NCI-H345 treated with DMSO at 0.1 percent for 48 hours (cell line): Measurements from ENCODE around the gene RSPH3.
"Not testable (repeated sequence)": the region's sequence is repeated elsewhere in the genome, so short reads cannot be mapped to it uniquely, and the experiment has no call there.

Experiments used
- DNase-seq: peaks from one replicate; lab custom pipeline; 2025; ENCODE audit not compliant: unreplicated experiment; lab: John Stamatoyannopoulos, UW

The RSPH3 gene

DNA sequence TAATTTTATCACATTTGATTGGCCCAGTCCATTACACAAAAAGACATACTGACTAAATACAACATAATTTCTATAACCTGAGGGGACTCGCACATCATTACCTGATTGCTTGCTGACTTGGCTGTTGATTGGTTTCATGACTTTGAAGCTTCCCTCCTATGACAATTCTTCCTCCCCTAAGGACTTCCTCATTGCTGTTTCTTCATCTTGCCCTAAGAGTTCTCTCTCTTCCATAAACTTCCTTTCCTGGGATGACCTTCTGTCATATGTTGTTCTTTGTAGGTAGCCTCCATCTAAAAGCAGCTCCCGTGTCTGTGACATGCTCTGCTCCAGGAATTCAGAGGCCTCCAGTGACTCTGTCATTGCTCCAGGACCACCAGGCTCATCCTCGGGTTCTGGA, 22.6 kb downstream of the RSPH3 start:
- DNase-seq, result no peak

DNA sequence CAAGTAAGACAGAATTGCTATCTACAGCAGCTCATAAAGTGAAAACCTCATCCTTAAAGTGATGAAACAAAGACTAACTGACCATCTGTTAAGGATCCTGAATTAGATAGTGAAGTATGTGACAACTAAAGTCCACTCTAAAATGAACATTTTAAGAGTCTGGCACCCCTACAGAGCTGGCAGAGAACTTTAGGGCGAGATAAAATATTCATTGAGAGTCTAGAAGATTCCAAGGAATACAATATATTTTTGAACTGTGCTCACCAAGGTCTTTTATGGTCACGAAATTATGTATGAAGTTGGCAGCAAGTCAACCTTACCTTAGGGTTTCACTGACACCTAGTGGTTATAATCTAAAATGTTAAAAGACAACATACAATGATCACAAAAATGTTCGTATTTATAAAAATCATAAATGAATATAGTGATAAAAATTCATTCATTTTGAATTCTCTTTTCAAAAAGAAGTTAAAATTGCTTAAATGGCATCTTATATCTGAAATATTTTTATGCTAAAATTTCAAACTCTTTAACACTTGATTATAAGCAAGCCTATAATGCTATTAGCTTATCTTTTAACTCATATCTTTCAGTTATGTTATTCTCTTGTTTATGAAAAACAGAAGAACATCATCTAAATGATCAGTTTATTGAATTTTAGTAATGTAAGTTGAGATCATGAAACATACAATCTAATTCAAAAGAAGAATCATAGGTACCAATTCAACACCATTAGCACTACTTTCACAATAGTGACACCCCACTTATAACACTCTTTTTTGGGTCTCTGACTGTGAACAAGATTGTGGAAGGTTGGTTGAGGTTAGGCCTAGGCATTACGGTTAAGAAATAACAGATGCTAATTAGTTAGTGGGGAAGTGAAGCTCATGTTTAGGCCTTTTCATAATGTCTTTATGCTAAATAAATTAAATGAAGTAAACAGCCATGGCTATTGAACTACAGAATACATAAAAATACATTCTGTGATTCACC, 27.5 kb downstream of the RSPH3 start:
- peak; percentile 26 for DNase-seq

DNA sequence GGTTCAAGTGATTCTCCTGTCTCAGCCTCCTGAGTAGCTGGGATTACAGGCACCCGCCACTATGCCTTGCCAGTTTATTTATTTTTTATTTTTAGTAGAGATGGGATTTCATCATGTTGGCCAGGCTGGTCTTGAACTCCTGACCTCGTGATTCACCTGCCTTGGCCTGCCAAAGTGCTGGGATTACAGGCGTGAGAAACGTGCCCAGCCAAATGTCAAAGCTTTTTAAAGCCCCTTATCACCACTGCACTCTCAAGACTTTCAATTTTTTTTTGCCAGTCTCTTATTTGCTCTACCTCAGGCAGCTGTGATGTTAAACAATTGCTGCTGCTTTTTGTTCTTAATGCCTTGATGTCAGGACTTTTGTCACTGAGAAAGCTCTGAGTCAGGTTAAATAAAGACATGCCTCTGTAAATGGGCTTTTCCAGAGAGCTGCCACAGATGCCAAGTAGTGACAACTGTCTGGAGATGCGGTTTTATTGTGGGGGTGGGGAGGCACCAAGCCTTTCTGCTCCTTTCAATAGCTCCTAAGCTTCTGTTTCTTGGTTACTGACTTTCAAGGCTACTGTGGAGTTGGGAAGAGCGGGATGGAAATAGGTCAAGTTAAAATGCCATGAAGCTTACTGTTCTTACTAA, 29.2 kb downstream of the RSPH3 start:
- no peak for DNase-seq

DNA sequence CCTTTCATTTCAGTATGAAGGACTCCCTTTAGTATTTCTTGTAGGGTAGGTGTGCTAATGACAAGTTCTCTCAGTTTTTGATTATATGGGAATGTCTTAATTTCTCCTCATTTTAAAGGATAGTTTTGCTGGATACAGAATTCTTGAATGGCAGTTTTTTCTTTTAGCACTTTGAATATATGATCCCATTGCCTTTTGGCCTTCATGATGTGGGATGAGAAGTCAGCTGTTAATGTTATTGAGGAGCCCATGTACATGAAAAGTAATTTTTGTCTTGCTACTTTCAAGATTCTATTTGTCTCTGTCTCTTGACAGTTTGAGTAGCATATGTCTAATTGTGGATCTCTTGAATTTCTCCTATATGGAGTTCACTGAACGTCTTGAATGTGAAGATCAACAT, 30.9 kb downstream of the RSPH3 start:
- DNase-seq, result no peak

DNA sequence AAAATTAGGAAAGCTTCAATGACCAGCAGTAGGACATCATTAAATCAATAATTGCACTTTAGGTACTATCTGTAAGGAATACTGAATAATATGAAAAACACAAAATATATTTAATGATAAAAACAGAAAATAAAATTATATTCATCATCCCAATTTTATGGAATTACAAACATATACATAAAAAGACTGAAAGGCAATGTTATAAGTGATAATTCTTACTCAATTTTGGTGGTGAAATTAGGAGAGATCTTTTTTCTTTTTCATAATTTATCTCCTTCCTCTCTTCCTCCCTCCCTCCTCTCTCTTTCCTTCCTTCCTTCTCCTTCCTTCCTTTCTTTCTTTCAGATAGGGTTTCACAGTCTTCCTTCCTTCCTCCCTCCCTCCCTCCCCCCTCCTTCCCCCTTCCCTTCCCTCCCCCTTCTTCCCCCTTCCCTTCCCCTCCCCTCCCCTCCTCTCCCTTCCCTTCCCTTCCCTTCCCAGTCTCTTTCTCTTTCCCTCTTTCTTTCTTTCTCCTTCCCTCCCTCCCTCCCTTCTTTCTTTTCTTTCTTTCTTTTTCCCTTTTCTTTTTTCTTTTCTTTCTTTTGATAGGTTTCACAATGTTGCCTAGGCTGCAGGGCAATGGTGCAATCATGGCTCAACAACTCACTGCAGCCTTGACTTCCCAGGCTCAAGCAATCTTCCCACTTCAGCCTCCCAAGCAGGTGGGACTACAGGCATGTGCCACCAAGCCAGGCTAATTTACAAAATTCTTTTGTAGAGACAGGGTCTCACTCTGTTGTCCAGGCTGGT, 36.8 kb downstream of the RSPH3 start:
- DNase-seq, result no peak

DNA sequence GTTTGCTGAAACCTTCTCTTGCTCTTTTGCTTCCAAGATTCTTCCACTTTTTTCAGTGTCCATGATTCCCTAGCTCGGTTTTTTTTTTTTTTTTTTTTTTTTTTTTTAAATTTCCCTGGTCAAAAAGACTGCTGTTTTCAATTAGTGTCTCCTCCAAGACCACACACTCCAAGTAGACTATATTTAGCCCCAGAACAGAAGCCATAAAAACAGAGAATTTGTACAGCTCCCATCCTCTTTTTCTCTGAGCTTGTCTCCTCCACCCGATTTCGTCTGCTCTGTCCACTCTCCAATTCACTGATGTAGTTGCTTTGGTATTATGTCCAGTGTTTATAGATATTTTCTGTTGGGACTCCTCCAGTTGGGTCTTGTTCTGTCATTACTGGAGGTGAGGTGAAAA, 37.6 kb downstream of the RSPH3 start:
- no peak for DNase-seq

DNA sequence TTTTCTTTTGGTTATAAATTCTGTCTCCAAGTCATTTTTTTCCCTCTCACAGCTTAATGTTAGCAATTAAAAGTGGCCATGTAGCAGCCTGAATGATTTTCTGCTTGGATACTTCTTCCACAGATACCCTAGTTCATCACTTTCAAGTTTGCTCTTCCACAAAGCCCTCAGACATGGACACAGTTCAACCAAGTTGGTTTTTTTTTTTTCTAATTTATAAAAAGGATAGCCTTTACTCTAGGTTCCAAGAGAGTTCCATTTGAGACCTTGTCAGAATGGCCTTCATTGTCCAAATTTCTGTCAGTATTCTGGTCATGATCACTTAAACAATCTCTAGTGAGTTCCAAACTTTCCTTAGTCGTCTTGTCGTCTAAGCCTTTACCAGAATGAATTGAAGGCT, 40.0 kb downstream of the RSPH3 start:
- DNase-seq, result no peak

DNA sequence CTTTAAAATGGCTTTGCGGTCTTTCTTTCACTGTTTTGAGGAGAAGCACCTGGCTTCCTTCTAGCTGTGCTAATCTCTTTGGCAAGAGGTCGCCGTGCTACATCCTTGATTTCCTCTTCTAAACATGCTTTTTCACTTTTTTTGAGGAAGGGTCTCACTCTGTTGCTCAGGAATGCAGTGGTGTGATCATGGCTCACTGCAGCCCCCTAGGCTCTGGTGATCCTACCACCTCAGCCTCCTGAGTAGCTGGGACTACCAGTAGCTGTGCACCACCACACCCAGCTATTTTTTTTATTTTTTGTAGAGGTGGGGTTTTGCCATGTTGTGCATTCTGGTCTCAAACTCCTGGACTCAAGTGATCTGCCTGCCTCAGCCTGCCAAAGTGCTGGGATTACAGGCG, 40.5 kb downstream of the RSPH3 start:
- DNase-seq, result no peak

DNA sequence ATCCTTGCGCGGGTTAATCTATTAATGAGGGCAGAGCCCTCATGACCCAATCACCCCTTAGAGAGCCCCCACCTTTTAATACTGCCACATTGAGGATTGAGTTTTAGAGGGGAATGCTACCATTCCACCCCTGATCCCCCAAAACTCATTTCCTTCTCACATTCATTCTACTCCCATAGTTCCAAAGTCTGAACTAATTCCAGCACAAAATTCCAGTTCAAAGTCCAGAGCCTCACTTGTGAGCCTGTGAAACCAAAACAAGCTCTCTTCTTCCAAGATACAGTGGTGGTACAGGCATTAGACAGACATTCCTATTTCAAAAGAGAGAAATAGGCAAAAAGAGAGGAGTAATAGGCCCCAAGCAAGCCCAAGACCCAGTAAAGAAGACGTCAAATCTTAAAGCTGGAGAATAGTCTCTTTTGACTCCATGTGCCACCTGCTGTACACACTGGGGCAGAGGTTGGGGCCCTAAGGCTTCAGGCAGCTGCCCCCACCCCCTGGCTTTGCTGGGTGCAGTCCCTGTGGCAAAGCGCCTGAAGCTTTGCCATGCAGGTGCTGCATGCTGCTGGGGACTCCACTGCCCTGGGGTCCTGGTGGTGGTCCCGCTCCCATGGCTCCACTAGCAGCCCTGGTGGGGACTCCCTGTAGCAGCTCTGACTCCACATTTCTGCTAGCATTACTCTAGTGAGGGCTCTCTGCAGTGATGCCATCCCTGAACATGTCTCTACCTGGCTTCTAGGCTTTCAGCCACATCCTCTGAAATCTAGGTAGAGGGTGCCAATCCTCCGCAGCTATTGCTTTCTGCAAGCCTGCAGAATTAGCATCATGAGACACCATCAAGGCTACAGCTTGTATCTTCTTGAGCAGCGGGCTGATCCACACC, 41.3 kb downstream of the RSPH3 start:
- no peak for DNase-seq

DNA sequence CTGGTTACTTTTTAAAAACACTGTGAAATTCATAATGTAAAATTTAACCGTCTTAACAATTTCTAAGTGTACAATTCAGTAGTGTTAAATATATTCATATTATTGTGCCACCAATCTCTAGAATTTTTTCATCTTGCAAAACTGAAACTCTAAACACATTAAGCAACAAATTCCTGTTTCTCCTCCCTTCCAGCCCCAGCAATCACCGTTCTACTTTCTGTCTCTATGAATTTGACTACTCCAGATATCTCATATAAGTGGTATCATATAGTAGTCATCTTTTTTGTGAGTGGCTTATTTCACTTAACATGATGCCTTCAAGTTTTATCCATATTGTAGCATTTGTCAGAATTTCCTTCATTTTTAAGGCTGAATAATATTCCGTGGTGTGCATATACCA, 44.7 kb downstream of the RSPH3 start:
- DNase-seq, result no peak

DNA sequence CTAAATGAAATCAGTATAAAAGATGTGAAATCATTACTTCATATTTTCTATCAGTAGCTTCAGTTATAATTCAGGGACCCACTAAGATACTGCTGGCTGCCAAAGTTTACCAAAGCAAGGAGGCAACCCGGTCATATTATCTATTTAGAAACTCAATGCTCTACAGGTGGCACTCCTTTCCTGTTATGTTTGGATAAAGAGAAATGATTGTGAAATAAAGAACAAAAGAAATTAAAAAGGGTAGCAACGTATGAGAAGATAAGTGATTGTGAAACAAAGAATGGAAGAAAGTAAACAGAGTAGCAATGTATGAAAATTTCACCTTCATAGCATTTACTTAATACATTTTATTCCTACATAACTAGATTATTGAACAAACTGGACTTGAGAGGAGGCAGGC, 45.2 kb downstream of the RSPH3 start:
- DNase-seq, result no peak

DNA sequence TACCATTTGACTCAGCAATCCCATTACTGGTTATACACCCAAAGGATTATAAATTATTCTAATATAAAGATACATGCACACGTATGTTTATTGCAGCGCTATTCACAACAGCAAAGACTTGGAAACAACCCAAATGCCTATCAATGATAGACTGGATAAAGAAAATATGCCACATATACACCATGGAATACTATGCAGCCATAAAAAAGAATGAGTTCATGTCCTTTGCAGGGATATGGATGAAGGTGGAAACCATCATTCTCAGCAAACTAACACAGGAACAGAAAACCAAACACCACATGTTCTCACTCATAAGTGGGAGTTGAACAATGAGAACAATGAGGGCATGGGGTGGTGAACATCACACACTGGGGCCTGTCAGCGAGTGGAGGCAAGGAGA, 48.0 kb downstream of the RSPH3 start:
- not testable (repeated sequence) for DNase-seq

DNA sequence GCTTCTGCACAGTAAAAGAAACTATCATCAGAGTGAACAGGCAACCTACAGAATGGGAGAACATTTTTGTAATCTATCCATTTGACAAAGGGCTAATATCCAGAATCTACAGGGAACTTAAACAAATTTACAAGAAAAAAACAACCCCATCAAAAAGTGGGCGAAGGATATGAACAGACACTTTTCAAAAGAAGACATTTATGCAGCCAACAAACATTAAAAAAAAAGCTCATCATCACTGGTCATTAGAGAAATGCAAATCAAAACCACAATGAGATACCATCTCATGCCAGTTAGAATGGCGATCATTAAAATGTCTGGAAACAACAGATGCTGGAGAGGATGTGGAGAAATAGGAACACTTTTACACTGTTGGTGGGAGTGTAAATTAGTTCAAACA, 48.4 kb downstream of the RSPH3 start:
- DNase-seq, result not testable (repeated sequence)

DNA sequence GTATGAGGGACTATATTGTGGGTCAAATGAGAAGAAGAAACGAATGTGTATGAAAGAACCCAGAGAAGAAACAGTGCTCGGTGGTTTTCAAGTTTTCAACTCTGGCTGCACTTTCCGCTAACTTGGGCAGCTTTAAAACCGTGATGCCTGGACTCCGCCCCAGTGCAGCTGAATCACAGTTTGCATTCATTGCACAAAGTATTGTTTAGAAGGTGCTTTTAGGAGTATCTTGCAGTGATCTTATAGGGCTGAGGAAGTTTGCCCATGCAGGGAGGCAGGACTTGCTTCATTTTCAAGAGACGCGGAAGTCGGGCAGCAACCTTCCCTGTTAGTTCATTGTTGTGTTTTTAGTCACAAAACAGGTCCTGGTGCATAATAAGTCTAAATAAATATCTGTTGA, 52.7 kb downstream of the RSPH3 start:
- DNase-seq, result no peak

DNA sequence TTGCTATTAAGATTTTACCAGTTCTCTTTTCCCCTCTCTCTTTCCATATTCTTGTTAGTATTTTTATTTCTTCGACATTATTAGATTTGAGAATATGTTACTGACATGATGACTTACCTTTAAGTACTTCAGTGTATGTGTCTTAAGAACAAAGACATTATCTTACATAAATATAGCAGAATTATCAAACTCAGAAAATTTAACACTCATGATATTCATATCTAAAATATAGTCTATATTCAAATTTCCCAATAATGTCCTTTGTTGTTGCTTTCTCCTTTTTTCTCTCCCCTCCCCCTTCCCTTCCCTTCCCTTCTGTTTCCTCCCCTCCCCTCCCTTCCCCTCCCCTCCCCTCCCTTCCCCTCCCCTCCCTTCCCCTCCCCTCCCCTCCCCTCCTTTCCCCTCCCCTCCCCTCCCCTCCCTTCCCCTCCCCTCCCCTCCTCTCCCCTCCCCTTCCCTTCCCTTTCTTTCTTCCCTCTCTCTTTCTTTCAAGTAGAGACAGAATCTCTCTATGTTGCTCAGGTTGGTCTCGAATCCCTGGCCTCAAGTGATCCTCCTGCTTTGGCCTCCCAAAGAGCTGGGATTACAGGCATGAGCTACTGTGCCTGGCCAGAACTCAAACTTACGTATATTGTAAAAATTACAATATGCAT, 56.5 kb downstream of the RSPH3 start:
- DNase-seq, result no peak

DNA sequence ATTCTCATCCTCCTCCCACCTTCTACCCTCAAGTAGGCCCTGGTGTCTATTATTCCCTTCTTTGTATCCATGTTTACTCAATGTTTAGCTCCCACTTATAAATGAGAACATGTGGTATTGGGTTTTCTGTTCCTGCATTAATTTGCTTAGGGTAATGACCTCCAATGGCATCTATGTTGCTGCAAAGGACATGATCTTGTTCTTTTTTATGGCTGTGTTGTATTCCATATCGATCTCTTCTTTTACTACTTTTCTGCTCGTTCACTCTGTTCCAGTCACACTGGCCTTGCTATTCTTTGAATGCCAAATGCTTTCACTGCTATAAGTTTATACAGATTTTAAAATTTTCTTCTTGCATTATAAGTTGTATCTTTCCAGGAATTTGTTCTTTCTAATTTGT, 57.7 kb downstream of the RSPH3 start:
- DNase-seq, result no peak

DNA sequence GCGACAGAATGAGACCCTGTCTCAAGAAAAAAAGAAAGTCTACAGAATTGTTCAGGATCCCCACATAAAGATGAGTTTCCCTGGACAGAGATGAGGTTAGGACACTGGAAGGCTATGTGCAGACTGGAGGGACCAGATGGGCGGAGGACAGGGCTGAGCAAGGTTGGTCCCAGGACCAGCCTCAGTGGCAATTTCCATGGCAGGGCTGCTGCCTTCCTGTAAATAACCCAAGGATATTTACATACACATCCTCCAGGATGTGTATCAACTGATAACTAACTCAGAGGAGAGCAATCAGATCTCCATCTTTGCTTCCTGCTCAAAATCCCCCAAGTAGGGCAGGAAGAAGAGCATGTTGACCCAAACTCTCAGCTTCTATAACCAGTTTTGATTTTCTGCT, 58.8 kb downstream of the RSPH3 start:
- no peak for DNase-seq

DNA sequence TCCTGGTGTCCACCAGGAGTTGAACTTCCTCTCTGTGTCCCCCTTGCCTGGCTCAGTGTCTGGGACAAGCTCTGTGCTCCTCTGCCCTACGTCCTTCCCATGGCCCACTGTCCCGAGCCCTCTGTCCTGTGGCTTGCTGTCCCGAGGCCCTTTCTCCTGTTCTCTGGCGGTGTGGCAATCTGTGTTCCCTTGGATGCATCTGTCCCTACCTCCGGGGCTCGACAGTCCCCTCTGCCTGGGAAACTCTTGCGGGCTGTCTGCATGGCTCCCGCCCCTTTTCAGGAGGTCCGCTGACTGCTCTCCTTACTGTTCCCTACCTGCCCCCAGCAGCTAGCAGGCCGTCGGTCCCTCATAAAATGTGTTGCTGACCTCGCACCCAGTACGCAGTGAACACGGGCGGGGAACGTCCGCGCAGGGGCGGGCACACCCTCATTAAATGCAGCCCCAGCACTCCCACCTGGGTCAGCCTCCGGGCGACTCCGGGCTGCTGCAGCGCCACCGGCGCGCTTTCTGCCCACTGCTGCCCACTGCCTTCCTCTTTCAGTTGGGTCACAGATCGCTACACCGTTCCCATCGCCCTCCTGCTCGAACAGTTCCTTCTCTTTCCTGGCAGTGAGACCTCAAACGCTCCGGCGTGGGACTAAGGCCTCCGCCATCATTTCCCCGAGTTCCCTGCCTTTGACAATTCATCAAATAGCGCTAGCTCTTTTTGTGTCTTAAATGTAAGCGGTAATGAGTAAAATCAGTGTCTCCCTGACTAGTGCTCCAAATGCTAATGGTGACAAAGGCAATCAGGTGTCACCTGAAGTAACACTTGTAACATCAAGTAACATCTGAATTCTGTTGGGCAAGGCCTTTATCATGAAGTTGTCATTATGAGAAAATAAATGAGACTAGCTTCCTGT, 60.5 kb downstream of the RSPH3 start:
- no peak for DNase-seq

DNA sequence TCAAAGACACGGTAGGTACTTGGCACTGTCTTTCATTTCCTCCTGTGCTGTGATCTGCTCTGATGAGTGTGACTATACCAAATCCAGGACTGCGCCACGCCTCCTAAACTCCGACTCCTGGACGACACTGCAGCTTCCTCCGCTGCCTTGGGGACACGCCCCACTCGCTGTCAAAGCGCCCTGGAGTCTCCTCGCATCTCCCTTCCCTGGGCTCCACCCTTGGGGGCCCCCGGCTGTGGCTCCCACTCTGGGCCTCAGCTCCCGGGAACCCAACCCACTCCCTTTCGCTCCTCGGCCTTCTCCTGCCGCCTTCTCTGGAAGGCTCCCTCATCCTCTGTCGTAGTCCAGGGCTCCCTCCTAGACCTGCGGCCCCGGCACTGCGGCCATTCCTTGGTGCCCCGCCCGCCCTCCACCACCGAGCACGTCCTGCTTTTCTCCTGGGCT, 61.2 kb downstream of the RSPH3 start:
- no peak for DNase-seq
